Effector CD8-positive, alpha-beta T cell (primary cell): ENCODE results near the gene CSNK1A1.
"Not testable (repeated sequence)": the region's sequence is repeated elsewhere in the genome, so short reads cannot be mapped to it uniquely, and the experiment has no call there.

Experiments used
- DNase-seq: peaks from one replicate; lab custom pipeline; 2025; lab: John Stamatoyannopoulos, UW

CSNK1A1 gene

GRCh38 chr5:149572576-149573231 is 21.5 kb upstream of the CSNK1A1 start:
- no peak for DNase-seq

GRCh38 chr5:149572170-149572569 is 20.9 kb upstream of the CSNK1A1 start:
- DNase-seq, result no peak

GRCh38 chr5:149567226-149567625 is 16.0 kb upstream of the CSNK1A1 start:
- DNase-seq, result no peak

- DNase-seq, result not testable (repeated sequence)
Measured at GRCh38 chr5:149564542-149565140, 13.4 kb upstream of the CSNK1A1 start.

- no peak for DNase-seq
Measured at GRCh38 chr5:149563466-149563865, 12.2 kb upstream of the CSNK1A1 start.

- DNase-seq, result no peak
Measured at GRCh38 chr5:149561848-149562247, 10.6 kb upstream of the CSNK1A1 start.

GRCh38 chr5:149559706-149560105 is 8.5 kb upstream of the CSNK1A1 start:
- DNase-seq, result no peak

GRCh38 chr5:149552553-149553160 is 1.4 kb upstream of the CSNK1A1 start:
- DNase-seq, result no peak

GRCh38 chr5:149552038-149552494 is 827 bp upstream of the CSNK1A1 start:
- no peak for DNase-seq

GRCh38 chr5:149550594-149551226 is 529 bp downstream of the CSNK1A1 start:
- DNase-seq, result no peak

- DNase-seq, result no peak
Measured at GRCh38 chr5:149550268-149550583, 1.0 kb downstream of the CSNK1A1 start.

GRCh38 chr5:149549461-149550267 is 1.6 kb downstream of the CSNK1A1 start:
- DNase-seq, result peak; percentile 13

- DNase-seq, result no peak
Measured at GRCh38 chr5:149546974-149547373, 4.3 kb downstream of the CSNK1A1 start.

GRCh38 chr5:149545327-149545726 is 5.9 kb downstream of the CSNK1A1 start:
- DNase-seq, result no peak

GRCh38 chr5:149544028-149544420 is 7.2 kb downstream of the CSNK1A1 start:
- no peak for DNase-seq

- no peak for DNase-seq
Measured at GRCh38 chr5:149543361-149544027, 7.7 kb downstream of the CSNK1A1 start.

GRCh38 chr5:149541893-149542292 is 9.3 kb downstream of the CSNK1A1 start:
- DNase-seq, result no peak

GRCh38 chr5:149540089-149540488 is 11.2 kb downstream of the CSNK1A1 start:
- DNase-seq, result no peak

- DNase-seq, result no peak
Measured at GRCh38 chr5:149537374-149537975, 13.8 kb downstream of the CSNK1A1 start.

GRCh38 chr5:149535787-149536186 is 15.5 kb downstream of the CSNK1A1 start:
- not testable (repeated sequence) for DNase-seq

GRCh38 chr5:149532413-149532812 is 18.8 kb downstream of the CSNK1A1 start:
- no peak for DNase-seq
